HFFc6 (cell line): Measurements from ENCODE around the gene GPR55. TPM values are rescaled to one million over a fixed set of nuclear protein-coding genes. Genes with fewer than 3 reads are reported as not detected.

Experiments
- DNase-seq: peaks from one replicate; pipeline ENCODE4 v3.0.0-alpha.2; 2018
- H3K27ac Mint-ChIP-seq: 2 replicates; pipeline ENCODE4 v1.8.0; 2020; ENCODE audit warnings: mild to moderate bottlenecking, mixed read lengths
- H3K27me3 Mint-ChIP-seq: 2 replicates; pipeline ENCODE4 v1.8.0; 2021; ENCODE audit warnings: mild to moderate bottlenecking, moderate library complexity, mixed read lengths; ENCODE audit not compliant: insufficient read depth
- H3K36me3 Mint-ChIP-seq: 2 replicates; pipeline ENCODE4 v1.8.0; 2021; ENCODE audit warnings: low read depth, mixed read lengths
- H3K4me1 Mint-ChIP-seq: 2 replicates; pipeline ENCODE4 v1.8.0; 2020; ENCODE audit warnings: low read depth, mixed read lengths
- H3K4me3 Mint-ChIP-seq: 2 replicates; pipeline ENCODE4 v1.8.0; 2020; ENCODE audit warnings: mild to moderate bottlenecking, moderate library complexity, mixed read lengths
- H3K9me3 Mint-ChIP-seq: 2 replicates; pipeline ENCODE4 v1.8.0; 2020; ENCODE audit warnings: mild to moderate bottlenecking, mixed read lengths
- CTCF ChIP-seq: fragments of 200-600 bp; sonication (generic); IDR thresholded peaks from 2 replicates; pipeline ENCODE4 v1.5.0; 2021; ENCODE audit warnings: antibody characterized with exemption, mild to moderate bottlenecking
- total RNA-seq, 6 experiments: library from RNA; stranded (reverse); fragmentation: NEBNext Ultra II Directional; extraction: Animal tissue kit (Norgen Biotek cat#: 25700); gene quantifications; 2 replicates in 1 of 6; 3 replicates in 5 of 6; pipeline ENCODE4 v1.2.3, GENCODE V29; 2021

GPR55 gene
- total RNA-seq, 6 experiments from 2014 or later, result not detected

GRCh38 chr2:230952226-230952956, 27.3 kb upstream of the GPR55 start:
- no peaks in the 10 kb centered on the region for H3K9me3 Mint-ChIP-seq
- no peak overlapping the region for H3K27ac Mint-ChIP-seq
- peaks cover 7% of the 10 kb centered on the region for H3K4me1 Mint-ChIP-seq
- H3K27me3 Mint-ChIP-seq, result peaks cover 40% of the 10 kb centered on the region
- no peak for DNase-seq
- no peaks in the 10 kb centered on the region for H3K36me3 Mint-ChIP-seq
- no peak overlapping the region for H3K4me3 Mint-ChIP-seq
- TF ChIP-seq CTCF, result no peak

- no peak overlapping the region for H3K27ac Mint-ChIP-seq
- TF ChIP-seq CTCF, result no peak
- H3K9me3 Mint-ChIP-seq, result no peaks in the 10 kb centered on the region
- no peaks in the 10 kb centered on the region for H3K4me1 Mint-ChIP-seq
- H3K27me3 Mint-ChIP-seq, result peaks cover 33% of the 10 kb centered on the region
- H3K4me3 Mint-ChIP-seq, result no peak overlapping the region
- H3K36me3 Mint-ChIP-seq, result no peaks in the 10 kb centered on the region
- DNase-seq, result no peak
These were observed 26.4 kb upstream of the GPR55 start for GRCh38 chr2:230951396-230951795.

GRCh38 chr2:230950874-230951339, 25.9 kb upstream of the GPR55 start:
- Mint-ChIP-seq H3K9me3 (no peaks in the 10 kb centered on the region), H3K27me3 (peaks cover 31% of the 10 kb centered on the region), H3K4me1 (no peaks in the 10 kb centered on the region), H3K36me3 (no peaks in the 10 kb centered on the region), H3K4me3 (no peak overlapping the region), H3K27ac (no peak overlapping the region)
- no peak for TF ChIP-seq CTCF
- no peak for DNase-seq

GRCh38 chr2:230949966-230950873, 25.2 kb upstream of the GPR55 start:
- no peak for TF ChIP-seq CTCF
- Mint-ChIP-seq H3K4me3 (no peak overlapping the region), H3K27ac (no peak overlapping the region), H3K4me1 (no peaks in the 10 kb centered on the region), H3K9me3 (no peaks in the 10 kb centered on the region), H3K27me3 (peaks cover 31% of the 10 kb centered on the region), H3K36me3 (no peaks in the 10 kb centered on the region)
- DNase-seq, result no peak

- no peak for TF ChIP-seq CTCF
- no peak overlapping the region for H3K27ac Mint-ChIP-seq
- no peak overlapping the region for H3K4me3 Mint-ChIP-seq
- peaks cover 35% of the 10 kb centered on the region for H3K27me3 Mint-ChIP-seq
- DNase-seq, result no peak
- H3K9me3 Mint-ChIP-seq, result no peaks in the 10 kb centered on the region
- no peaks in the 10 kb centered on the region for H3K4me1 Mint-ChIP-seq
- H3K36me3 Mint-ChIP-seq, result no peaks in the 10 kb centered on the region
These were observed 22.9 kb upstream of the GPR55 start for GRCh38 chr2:230947908-230948365.
